ENCODE measurements around the gene CSTPP1. TPM values are rescaled to one million over a fixed set of nuclear protein-coding genes. Genes with fewer than 3 reads are reported as not detected.
"Not testable (repeated sequence)": the region's sequence is repeated elsewhere in the genome, so short reads cannot be mapped to it uniquely, and the experiment has no call there.

CSTPP1 gene
- polyA plus RNA-seq, 1 donor (not counting 4 experiments of a cell fraction or from before 2014, with no cell fraction given), result 20.0 TPM

GRCh38 chr11:46991391-46991790 is 54.8 kb downstream of the CSTPP1 start:
- no peaks in the 10 kb centered on the region for H3K9me3 ChIP-seq (ENCODE audit: control insufficient read depth, low read depth, low read length)
- dilution Hi-C loops (cut with MboI; ENCODE audit: extremely low pct_ligation_motif_present, low sequenced_read_pairs), result no loop called here
- TF ChIP-seq EZH2 (IDR thresholded peaks at IDR 0.05; ENCODE audit: low read length) (no peak), CTCF (optimal IDR thresholded peaks at IDR 0.05 in 1 of 3, IDR thresholded peaks at IDR 0.05 in 1 of 3, conservative IDR thresholded peaks at IDR 0.05 in 1 of 3; ENCODE audit: extremely low read depth in 1 of 3, insufficient read depth in 2 of 3, low read length in 3 of 3) (no peak)

GRCh38 chr11:46992386-46992785 is 55.8 kb downstream of the CSTPP1 start:
- H3K4me1 ChIP-seq (ENCODE audit: control insufficient read depth, extremely low read depth, insufficient read depth, low read length); H2AFZ ChIP-seq (ENCODE audit: control insufficient read depth, low read length); H3K27ac ChIP-seq (ENCODE audit: control insufficient read depth, insufficient read depth, low read length); H3K4me2 ChIP-seq (ENCODE audit: control insufficient read depth, extremely low read depth, insufficient read depth, low read depth, low read length); H3K9me1 ChIP-seq (ENCODE audit: control insufficient read depth, extremely low read depth, insufficient read depth, low read length); dilution Hi-C loops (cut with MboI; ENCODE audit: extremely low pct_ligation_motif_present, low sequenced_read_pairs); H3K9ac ChIP-seq (ENCODE audit: control insufficient read depth, extremely low read depth, insufficient read depth, low read length); H4K20me1 ChIP-seq (ENCODE audit: control insufficient read depth, extremely low read depth, insufficient read depth, low read length); H3K27me3 ChIP-seq (ENCODE audit: control insufficient read depth, extremely low read depth, insufficient read depth, low read length); H3K36me3 ChIP-seq (ENCODE audit: control insufficient read depth in 2 of 2, extremely low read depth in 1 of 2, insufficient read depth in 2 of 2, low read length in 2 of 2); DNase-seq (ENCODE audit: low read depth, low spot score); H3K9me3 ChIP-seq (ENCODE audit: control insufficient read depth, low read depth, low read length); H3K79me2 ChIP-seq (ENCODE audit: control insufficient read depth, insufficient read depth, low read length); H3K4me3 ChIP-seq (ENCODE audit: control insufficient read depth in 2 of 3, extremely low read depth in 1 of 3, insufficient read depth in 2 of 3, low read depth in 1 of 3, low read length in 3 of 3); FAIRE-seq: not testable (repeated sequence)

More at GRCh38 chr11:46991391-46991790, 54.8 kb downstream of the CSTPP1 start:
- H3K4me2 ChIP-seq (ENCODE audit: control insufficient read depth, extremely low read depth, insufficient read depth, low read depth, low read length), result no peak overlapping the region
- FAIRE-seq (no peak), DNase-seq (ENCODE audit: low read depth, low spot score) (no peak)
- no peak overlapping the region for H3K9ac ChIP-seq (ENCODE audit: control insufficient read depth, extremely low read depth, insufficient read depth, low read length)
- H2AFZ ChIP-seq (ENCODE audit: control insufficient read depth, low read length), result no peak overlapping the region
- no peaks in the 10 kb centered on the region for H3K79me2 ChIP-seq (ENCODE audit: control insufficient read depth, insufficient read depth, low read length)
- no peaks in the 10 kb centered on the region for H3K27me3 ChIP-seq (ENCODE audit: control insufficient read depth, extremely low read depth, insufficient read depth, low read length)
- H3K4me3 ChIP-seq (ENCODE audit: control insufficient read depth in 2 of 3, extremely low read depth in 1 of 3, insufficient read depth in 2 of 3, low read depth in 1 of 3, low read length in 3 of 3), result no peak overlapping the region
- no peak overlapping the region for H3K27ac ChIP-seq (ENCODE audit: control insufficient read depth, insufficient read depth, low read length)
- no peaks in the 10 kb centered on the region for H3K36me3 ChIP-seq (ENCODE audit: control insufficient read depth in 2 of 2, extremely low read depth in 1 of 2, insufficient read depth in 2 of 2, low read length in 2 of 2)
- no peaks in the 10 kb centered on the region for H4K20me1 ChIP-seq (ENCODE audit: control insufficient read depth, extremely low read depth, insufficient read depth, low read length)
- peaks cover 5% of the 10 kb centered on the region for H3K4me1 ChIP-seq (ENCODE audit: control insufficient read depth, extremely low read depth, insufficient read depth, low read length)
- H3K9me1 ChIP-seq (ENCODE audit: control insufficient read depth, extremely low read depth, insufficient read depth, low read length), result no peaks in the 10 kb centered on the region

GRCh38 chr11:46997796-46998195 is 61.2 kb downstream of the CSTPP1 start:
- FAIRE-seq; H3K4me2 ChIP-seq (ENCODE audit: control insufficient read depth, extremely low read depth, insufficient read depth, low read depth, low read length); dilution Hi-C loops (cut with MboI; ENCODE audit: extremely low pct_ligation_motif_present, low sequenced_read_pairs): not testable (repeated sequence)

More at GRCh38 chr11:46997796-46998195, 61.2 kb downstream of the CSTPP1 start:
- DNase-seq (ENCODE audit: low read depth, low spot score); H3K36me3 ChIP-seq (ENCODE audit: control insufficient read depth in 2 of 2, extremely low read depth in 1 of 2, insufficient read depth in 2 of 2, low read length in 2 of 2); H3K27me3 ChIP-seq (ENCODE audit: control insufficient read depth, extremely low read depth, insufficient read depth, low read length); H3K4me3 ChIP-seq (ENCODE audit: control insufficient read depth in 2 of 3, extremely low read depth in 1 of 3, insufficient read depth in 2 of 3, low read depth in 1 of 3, low read length in 3 of 3); H3K9ac ChIP-seq (ENCODE audit: control insufficient read depth, extremely low read depth, insufficient read depth, low read length); H3K27ac ChIP-seq (ENCODE audit: control insufficient read depth, insufficient read depth, low read length); H3K9me1 ChIP-seq (ENCODE audit: control insufficient read depth, extremely low read depth, insufficient read depth, low read length); H3K79me2 ChIP-seq (ENCODE audit: control insufficient read depth, insufficient read depth, low read length); H3K4me1 ChIP-seq (ENCODE audit: control insufficient read depth, extremely low read depth, insufficient read depth, low read length); H2AFZ ChIP-seq (ENCODE audit: control insufficient read depth, low read length); H4K20me1 ChIP-seq (ENCODE audit: control insufficient read depth, extremely low read depth, insufficient read depth, low read length); H3K9me3 ChIP-seq (ENCODE audit: control insufficient read depth, low read depth, low read length): not testable (repeated sequence)
